GM18861 (cell line): ENCODE results near the gene EARS2.
"Not testable (repeated sequence)": the region's sequence is repeated elsewhere in the genome, so short reads cannot be mapped to it uniquely, and the experiment has no call there.

ENCODE experiments used
- ATAC-seq: cut with Tn5 transposase; IDR thresholded peaks from one replicate; pipeline ENCODE4 v1.9.1; 2021; ENCODE audit not compliant: unreplicated experiment

The EARS2 gene

GRCh38 chr16:23485257-23485614, 71.9 kb downstream of the EARS2 start:
- no peak for ATAC-seq

GRCh38 chr16:23484510-23485256, 72.5 kb downstream of the EARS2 start:
- no peak for ATAC-seq

GRCh38 chr16:23483492-23483891, 73.7 kb downstream of the EARS2 start:
- not testable (repeated sequence) for ATAC-seq

- no peak for ATAC-seq
Observed at GRCh38 chr16:23482778-23483177, 74.4 kb downstream of the EARS2 start.

DNA sequence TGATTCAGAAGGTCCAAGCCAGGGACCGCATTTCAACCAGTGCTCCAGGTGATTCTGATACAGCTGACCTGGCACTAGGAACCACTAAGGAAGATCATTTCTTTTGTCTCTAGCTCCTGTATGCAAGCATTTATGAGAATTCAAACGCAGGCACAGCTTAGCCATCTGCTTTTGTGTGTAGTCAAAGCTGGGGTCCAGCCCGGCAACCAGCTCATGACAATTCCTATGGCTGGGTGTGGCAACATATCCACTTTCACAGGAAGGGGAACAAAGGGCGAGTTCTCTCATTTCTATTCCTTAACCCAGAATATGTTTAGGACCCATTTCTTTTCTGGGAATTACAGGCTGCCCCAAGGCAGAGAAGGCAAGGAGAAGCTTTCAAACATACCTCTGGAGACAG, 76.9 kb downstream of the EARS2 start:
- no peak for ATAC-seq

- no peak for ATAC-seq
Observed at GRCh38 chr16:23479138-23479537, 78.0 kb downstream of the EARS2 start.

DNA sequence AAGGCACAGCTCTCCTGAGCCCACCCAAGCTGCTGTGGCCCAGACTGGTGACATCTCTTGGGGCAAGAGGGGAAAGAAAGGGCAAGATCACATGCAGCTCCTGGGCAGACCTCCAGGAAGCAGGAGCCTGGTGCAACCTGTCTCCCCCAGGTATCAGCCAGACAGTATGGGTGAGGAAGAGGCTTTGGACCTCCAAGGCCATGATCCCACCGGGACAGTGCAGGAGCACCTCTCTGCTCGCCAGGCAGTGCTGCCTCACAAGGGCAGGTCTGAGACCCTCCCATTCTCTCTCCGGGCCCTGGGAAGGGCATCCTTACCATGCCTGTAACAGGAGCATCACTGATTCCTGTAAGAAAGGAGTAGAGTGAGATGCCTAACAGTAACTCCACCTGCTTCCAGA, 78.6 kb downstream of the EARS2 start:
- ATAC-seq = no peak

- no peak for ATAC-seq
Observed at GRCh38 chr16:23476289-23476688, 80.9 kb downstream of the EARS2 start.
